Caco-2 (cell line): Measurements from ENCODE around the gene PLXNA2. TPM values are rescaled to one million over a fixed set of nuclear protein-coding genes. Genes with fewer than 3 reads are reported as not detected.

ENCODE experiments used
- BruUV-seq: library from RNA; stranded (reverse); fragments of 400-500 nt; replicated peaks from 2 replicates; lab custom pipeline; 2021; lab: Mats Ljungman, UMichigan
- CTCF ChIA-PET: fragments of 300-600 bp; sonication (Branson Sonifier 250); formaldehyde crosslinking; loops from one replicate; lab custom pipeline; 2022; ENCODE audit warnings: antibody characterized with exemption; lab: Charles Lee
- POLR2A ChIA-PET: fragments of 300-600 bp; sonication (Branson Sonifier 250); formaldehyde crosslinking; loops from one replicate; lab custom pipeline; 2022; ENCODE audit warnings: antibody characterized with exemption; lab: Charles Lee
- DNase-seq, 2 experiments: peaks; one replicate each; pipeline versions ENCODE4 v3.0.0 to v3.0.0-alpha.2; 2020 to 2022
- H3K27me3 ChIP-seq: replicated peaks from 2 replicates; pipeline ENCODE4 v1.6.0; 2011; ENCODE audit warnings: low read length; ENCODE audit not compliant: control insufficient read depth, insufficient read depth
- H3K36me3 ChIP-seq: 2 replicates; pipeline ENCODE4 v1.5.1; 2011; ENCODE audit warnings: low read length; ENCODE audit not compliant: control insufficient read depth, insufficient read depth
- H3K4me1 ChIP-seq: fragments of 250-450 bp; sonication (Bioruptor Pico); 2 replicates; pipeline ENCODE4 v1.5.1; 2020; ENCODE audit warnings: mild to moderate bottlenecking
- H3K4me3 ChIP-seq: 2 replicates; pipeline ENCODE4 v1.5.1; 2011; ENCODE audit warnings: low read depth, mild to moderate bottlenecking, control low read depth, low read length
- H3K9me3 ChIP-seq: fragments of 250-450 bp; sonication (Bioruptor Pico); 2 replicates; pipeline ENCODE4 v1.5.1; 2020; ENCODE audit warnings: mild to moderate bottlenecking, moderate library complexity
- H3K27ac Mint-ChIP-seq: one replicate; pipeline ENCODE4 v1.8.0; 2022; ENCODE audit warnings: mixed read lengths; ENCODE audit not compliant: unreplicated experiment
- H3K27me3 Mint-ChIP-seq: one replicate; pipeline ENCODE4 v1.8.0; 2022; ENCODE audit warnings: mixed read lengths; ENCODE audit not compliant: insufficient read depth, unreplicated experiment
- H3K36me3 Mint-ChIP-seq: one replicate; pipeline ENCODE4 v1.8.0; 2022; ENCODE audit warnings: mild to moderate bottlenecking, mixed read lengths; ENCODE audit not compliant: insufficient read depth, unreplicated experiment
- H3K4me1 Mint-ChIP-seq: one replicate; pipeline ENCODE4 v1.8.0; 2022; ENCODE audit warnings: low read depth, mixed read lengths; ENCODE audit not compliant: unreplicated experiment
- H3K4me3 Mint-ChIP-seq: one replicate; pipeline ENCODE4 v1.8.0; 2022; ENCODE audit warnings: mild to moderate bottlenecking, moderate library complexity, mixed read lengths; ENCODE audit not compliant: unreplicated experiment
- H3K9me3 Mint-ChIP-seq: one replicate; pipeline ENCODE4 v1.8.0; 2022; ENCODE audit warnings: mixed read lengths; ENCODE audit not compliant: unreplicated experiment
- intact Hi-C: fragments of 100-400 bp; cut with micrococcal nuclease; formaldehyde crosslinking; loops from one replicate; pipeline ENCODE4 v1.10.0; 2022; ENCODE audit not compliant: unreplicated experiment
- total RNA-seq: library from RNA; stranded (reverse); gene quantifications from 2 replicates; pipeline ENCODE4 v1.2.3, GENCODE V29; 2022
- TF ChIP-seq, protein P1 (sequence below), 2 experiments: fragments of 200-600 bp in 1 of 2; IDR thresholded peaks; 1 replicate in 1 of 2; 2 replicates in 1 of 2; pipeline versions ENCODE4 v1.5.1 to v1.8.0; 2011 to 2022; ENCODE audit warnings: antibody characterized with exemption in 1 of 2, control low read depth in 1 of 2, inconsistent platforms in 1 of 2, low read depth in 1 of 2, low read length in 1 of 2, mild to moderate bottlenecking in 1 of 2, moderate library complexity in 1 of 2; ENCODE audit not compliant: insufficient read depth in 1 of 2, severe bottlenecking in 1 of 2, unreplicated experiment in 1 of 2

PLXNA2 gene
- total RNA-seq, 1 experiment from 2014 or later = 3.2 TPM

GRCh38 chr1:208248991-208249696 is 5.0 kb upstream of the PLXNA2 start:
- Mint-ChIP-seq H3K27ac (no peak overlapping the region), H3K4me1 (peaks cover 13% of the 10 kb centered on the region), H3K9me3 (no peaks in the 10 kb centered on the region), H3K4me3 (no peak overlapping the region), H3K27me3 (peaks cover 17% of the 10 kb centered on the region), H3K36me3 (no peaks in the 10 kb centered on the region)
- no peaks in the 10 kb centered on the region for H3K9me3 ChIP-seq
- ChIA-PET POLR2A (no interaction called here), CTCF (interaction anchor here (0.6 kb wide), 1 partner anchor 118 kb away, joined by 5 read pairs; no protein-coding TSS in a partner anchor)
- TF ChIP-seq, protein P1, sequence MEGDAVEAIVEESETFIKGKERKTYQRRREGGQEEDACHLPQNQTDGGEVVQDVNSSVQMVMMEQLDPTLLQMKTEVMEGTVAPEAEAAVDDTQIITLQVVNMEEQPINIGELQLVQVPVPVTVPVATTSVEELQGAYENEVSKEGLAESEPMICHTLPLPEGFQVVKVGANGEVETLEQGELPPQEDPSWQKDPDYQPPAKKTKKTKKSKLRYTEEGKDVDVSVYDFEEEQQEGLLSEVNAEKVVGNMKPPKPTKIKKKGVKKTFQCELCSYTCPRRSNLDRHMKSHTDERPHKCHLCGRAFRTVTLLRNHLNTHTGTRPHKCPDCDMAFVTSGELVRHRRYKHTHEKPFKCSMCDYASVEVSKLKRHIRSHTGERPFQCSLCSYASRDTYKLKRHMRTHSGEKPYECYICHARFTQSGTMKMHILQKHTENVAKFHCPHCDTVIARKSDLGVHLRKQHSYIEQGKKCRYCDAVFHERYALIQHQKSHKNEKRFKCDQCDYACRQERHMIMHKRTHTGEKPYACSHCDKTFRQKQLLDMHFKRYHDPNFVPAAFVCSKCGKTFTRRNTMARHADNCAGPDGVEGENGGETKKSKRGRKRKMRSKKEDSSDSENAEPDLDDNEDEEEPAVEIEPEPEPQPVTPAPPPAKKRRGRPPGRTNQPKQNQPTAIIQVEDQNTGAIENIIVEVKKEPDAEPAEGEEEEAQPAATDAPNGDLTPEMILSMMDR (IDR thresholded peaks at IDR 0.05; ENCODE audit: insufficient read depth in 1 of 2, low read depth in 1 of 2, low read length in 1 of 2, severe bottlenecking in 1 of 2, unreplicated experiment in 1 of 2) = no peak
- BruUV-seq = no TSS peak
- no peaks in the 10 kb centered on the region for H3K36me3 ChIP-seq
- intact Hi-C loops = loop anchor here (10.0 kb wide), 1 partner anchor 364 kb away; no protein-coding TSS in a partner anchor
- H3K4me3 ChIP-seq = no peak overlapping the region
- peaks cover 12% of the 10 kb centered on the region for H3K4me1 ChIP-seq
- H3K27me3 ChIP-seq = no peaks in the 10 kb centered on the region
- DNase-seq = no peak

GRCh38 chr1:208248307-208248801 is 4.2 kb upstream of the PLXNA2 start:
- intact Hi-C loops = loop anchor here (10.0 kb wide), 1 partner anchor 364 kb away; no protein-coding TSS in a partner anchor
- H3K27ac Mint-ChIP-seq = no peak overlapping the region
- BruUV-seq = no TSS peak
- ChIA-PET POLR2A (no interaction called here), CTCF (interaction anchor here (0.6 kb wide), 1 partner anchor 117 kb away, joined by 5 read pairs; no protein-coding TSS in a partner anchor)
- TF ChIP-seq, protein P1 (IDR thresholded peaks at IDR 0.05; ENCODE audit: insufficient read depth in 1 of 2, low read depth in 1 of 2, low read length in 1 of 2, severe bottlenecking in 1 of 2, unreplicated experiment in 1 of 2) = no peak
- no peak for DNase-seq
- no peaks in the 10 kb centered on the region for H3K9me3 ChIP-seq
- no peaks in the 10 kb centered on the region for H3K27me3 ChIP-seq
- H3K4me3 Mint-ChIP-seq = no peak overlapping the region
- no peaks in the 10 kb centered on the region for H3K36me3 ChIP-seq
- H3K4me3 ChIP-seq = no peak overlapping the region
- peaks cover 15% of the 10 kb centered on the region for H3K27me3 Mint-ChIP-seq
- peaks cover 12% of the 10 kb centered on the region for H3K4me1 ChIP-seq
- no peaks in the 10 kb centered on the region for H3K9me3 Mint-ChIP-seq
- H3K4me1 Mint-ChIP-seq = peaks cover 13% of the 10 kb centered on the region
- no peaks in the 10 kb centered on the region for H3K36me3 Mint-ChIP-seq

DNA sequence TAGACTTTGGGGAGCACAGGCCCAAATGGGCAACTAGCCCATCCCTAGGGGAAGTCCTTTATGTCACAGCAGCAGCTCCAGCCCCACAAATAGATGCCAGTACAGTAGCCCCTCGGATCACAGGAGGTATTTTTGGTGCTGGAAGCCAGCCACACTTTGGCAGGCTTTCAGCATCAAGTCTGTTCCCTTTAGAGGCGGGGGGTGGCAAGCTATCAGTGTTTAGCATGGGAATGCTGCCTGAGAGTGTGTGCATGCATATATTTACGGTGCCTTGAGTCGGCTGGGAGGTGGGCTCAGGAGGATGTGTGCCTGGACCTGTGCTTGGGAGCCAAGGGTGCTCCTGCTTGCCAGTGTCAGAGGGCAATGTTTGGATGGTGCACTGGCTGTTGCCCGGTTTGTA is 3.5 kb upstream of the PLXNA2 start:
- DNase-seq = no peak
- H3K27me3 Mint-ChIP-seq = peaks cover 10% of the 10 kb centered on the region
- no peak overlapping the region for H3K4me3 Mint-ChIP-seq
- no TSS peak for BruUV-seq
- H3K9me3 Mint-ChIP-seq = no peaks in the 10 kb centered on the region
- H3K4me1 ChIP-seq = peaks cover 12% of the 10 kb centered on the region
- H3K27ac Mint-ChIP-seq = no peak overlapping the region
- intact Hi-C loops = loop anchor here (10.0 kb wide), 1 partner anchor 363 kb away; no protein-coding TSS in a partner anchor
- TF ChIP-seq, protein P1 (IDR thresholded peaks at IDR 0.05; ENCODE audit: insufficient read depth in 1 of 2, low read depth in 1 of 2, low read length in 1 of 2, severe bottlenecking in 1 of 2, unreplicated experiment in 1 of 2) = no peak
- POLR2A ChIA-PET = no interaction called here
- H3K4me3 ChIP-seq = no peak overlapping the region
- H3K4me1 Mint-ChIP-seq = peaks cover 13% of the 10 kb centered on the region
- CTCF ChIA-PET = no interaction called here
- no peaks in the 10 kb centered on the region for H3K36me3 ChIP-seq
- no peaks in the 10 kb centered on the region for H3K27me3 ChIP-seq
- no peaks in the 10 kb centered on the region for H3K36me3 Mint-ChIP-seq
- no peaks in the 10 kb centered on the region for H3K9me3 ChIP-seq
